ENCODE data around the gene ATCAY. TPM values are rescaled to one million over a fixed set of nuclear protein-coding genes. Genes with fewer than 3 reads are reported as not detected.

ATCAY gene, protein sequence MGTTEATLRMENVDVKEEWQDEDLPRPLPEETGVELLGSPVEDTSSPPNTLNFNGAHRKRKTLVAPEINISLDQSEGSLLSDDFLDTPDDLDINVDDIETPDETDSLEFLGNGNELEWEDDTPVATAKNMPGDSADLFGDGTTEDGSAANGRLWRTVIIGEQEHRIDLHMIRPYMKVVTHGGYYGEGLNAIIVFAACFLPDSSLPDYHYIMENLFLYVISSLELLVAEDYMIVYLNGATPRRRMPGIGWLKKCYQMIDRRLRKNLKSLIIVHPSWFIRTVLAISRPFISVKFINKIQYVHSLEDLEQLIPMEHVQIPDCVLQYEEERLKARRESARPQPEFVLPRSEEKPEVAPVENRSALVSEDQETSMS
- 1 to 10 TPM; 1.5 to 3.8 (median 2.2) TPM for total RNA-seq
- polyA plus RNA-seq = 1 to 10 TPM in 1 of 3 donors, not detected in 2; 1.6 TPM

- no peaks in the 10 kb centered on the region for H3K36me3 ChIP-seq
- TF ChIP-seq POLR2AphosphoS5 (IDR thresholded peaks at IDR 0.05) (no peak), POLR2A (IDR thresholded peaks at IDR 0.05) (no peak), EP300 (IDR thresholded peaks at IDR 0.05) (no peak), CTCF (IDR thresholded peaks at IDR 0.05) (no peak)
- 4 to 9% methylated on average over 49 of the region's 49 CpGs for whole genome bisulfite sequencing, 2 donors
- peaks cover 20 to 71% (median 56%) of the 10 kb centered on the region in 3 donors for H3K27me3 ChIP-seq
- no peak within 1 kb of the TSS for H3K27ac ChIP-seq
- DNase-seq = no peak
- H3K4me3 ChIP-seq = no peak within 1 kb of the TSS
- H3K9me3 ChIP-seq = no peaks in the 10 kb centered on the region
- intact Hi-C loops (cut with DNase I) = no loop called here
- H3K4me1 ChIP-seq = peaks cover 0 to 7% (median 0%) of the 10 kb centered on the region in 4 donors
Observed at GRCh38 chr19:3880471-3881271, at the start of gene ATCAY. Gene ATCAY (plus strand): TSS chr19:3880685. CDS start chr19:3885768, 5,083 bp downstream.

- intact Hi-C loops (cut with DNase I) = no loop called here
- Histone ChIP-seq H3K27me3 (peaks cover 0 to 33% (median 6%) of the 10 kb centered on the region in 3 donors), H3K27ac (no peak overlapping the region), H3K4me1 (no peaks in the 10 kb centered on the region), H3K36me3 (no peaks in the 10 kb centered on the region), H3K4me3 (no peak overlapping the region), H3K9me3 (no peaks in the 10 kb centered on the region)
- no peak for DNase-seq
- TF ChIP-seq POLR2AphosphoS5 (IDR thresholded peaks at IDR 0.05) (no peak), EP300 (IDR thresholded peaks at IDR 0.05) (no peak), POLR2A (IDR thresholded peaks at IDR 0.05) (no peak), CTCF (IDR thresholded peaks at IDR 0.05) (no peak)
- WGBS, 2 donors = 66 to 76% methylated on average over 19 of the region's 19 CpGs
Observed at GRCh38 chr19:3831601-3832000, 48.9 kb upstream of the ATCAY start.

- Histone ChIP-seq H3K27ac (no peak overlapping the region), H3K4me1 (no peaks in the 10 kb centered on the region), H3K4me3 (no peak overlapping the region), H3K36me3 (no peaks in the 10 kb centered on the region), H3K27me3 (peaks cover 0 to 33% (median 6%) of the 10 kb centered on the region in 3 donors), H3K9me3 (no peaks in the 10 kb centered on the region)
- DNase-seq = no peak
- WGBS, 2 donors = 86 to 92% methylated on average over 6 of the region's 6 CpGs
- TF ChIP-seq CTCF (IDR thresholded peaks at IDR 0.05) (no peak), EP300 (IDR thresholded peaks at IDR 0.05) (no peak), POLR2AphosphoS5 (IDR thresholded peaks at IDR 0.05) (no peak), POLR2A (IDR thresholded peaks at IDR 0.05) (no peak)
- intact Hi-C loops (cut with DNase I) = no loop called here
Observed at GRCh38 chr19:3832001-3832400, 48.5 kb upstream of the ATCAY start.

DNA sequence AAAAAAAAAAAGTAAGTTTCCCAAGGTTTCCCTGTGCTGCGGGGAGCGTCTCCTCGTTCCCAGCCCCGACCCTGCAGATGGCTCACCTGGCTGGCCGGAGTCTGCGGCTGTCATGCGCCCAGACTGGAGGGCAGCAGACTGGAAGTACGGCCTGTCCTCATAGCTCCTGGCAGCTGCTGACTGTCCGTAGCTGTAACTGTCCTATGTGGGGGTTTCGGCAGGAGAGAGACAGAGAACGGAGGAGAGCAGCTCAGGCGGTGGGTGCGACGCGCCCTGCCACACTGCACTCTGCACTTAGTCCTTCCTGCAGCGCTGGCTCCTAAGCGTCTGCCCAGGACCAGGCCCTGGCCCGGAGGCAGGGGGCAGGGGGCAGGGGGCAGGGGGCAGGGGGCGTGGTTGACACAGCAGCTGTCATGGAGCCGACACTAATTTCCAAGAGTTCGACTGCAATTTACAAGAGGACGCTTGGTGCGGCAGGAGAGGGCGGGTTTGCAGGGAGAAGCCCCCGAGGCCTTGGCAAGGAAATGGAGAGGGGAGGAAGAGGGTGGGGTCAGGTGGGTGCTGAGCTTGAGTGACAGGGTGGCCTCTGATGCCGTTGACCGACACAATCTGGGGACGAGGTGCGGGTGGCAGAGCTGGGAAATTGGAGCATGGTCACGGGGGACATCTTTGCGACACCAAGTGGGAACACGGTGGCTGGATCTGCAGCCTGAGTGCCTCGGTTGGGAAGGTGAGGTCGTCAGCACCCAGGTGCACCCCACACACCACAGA, 46.7 kb upstream of the ATCAY start:
- no peak overlapping the region for H3K4me3 ChIP-seq
- 63 to 68% methylated on average over 34 of the region's 34 CpGs for WGBS, 2 donors
- H3K9me3 ChIP-seq = no peaks in the 10 kb centered on the region
- H3K36me3 ChIP-seq = no peaks in the 10 kb centered on the region
- H3K27ac ChIP-seq = no peak overlapping the region
- TF ChIP-seq EP300 (IDR thresholded peaks at IDR 0.05) (no peak), CTCF (IDR thresholded peaks at IDR 0.05) (no peak), POLR2AphosphoS5 (IDR thresholded peaks at IDR 0.05) (no peak), POLR2A (IDR thresholded peaks at IDR 0.05) (no peak)
- H3K4me1 ChIP-seq = no peaks in the 10 kb centered on the region
- H3K27me3 ChIP-seq = peaks cover 0 to 33% (median 6%) of the 10 kb centered on the region in 3 donors
- no peak for DNase-seq
- intact Hi-C loops (cut with DNase I) = no loop called here
